ENCODE measurements around the gene GSTM5. TPM values are rescaled to one million over a fixed set of nuclear protein-coding genes. Genes with fewer than 3 reads are reported as not detected.
"Not testable (repeated sequence)": the region's sequence is repeated elsewhere in the genome, so short reads cannot be mapped to it uniquely, and the experiment has no call there.

Gene GSTM5
- total RNA-seq, 1 donor from 2014 or later = 0.17 TPM

- peaks cover 13% of the 10 kb centered on the region for H3K36me3 Mint-ChIP-seq
- TF ChIP-seq, protein P1, sequence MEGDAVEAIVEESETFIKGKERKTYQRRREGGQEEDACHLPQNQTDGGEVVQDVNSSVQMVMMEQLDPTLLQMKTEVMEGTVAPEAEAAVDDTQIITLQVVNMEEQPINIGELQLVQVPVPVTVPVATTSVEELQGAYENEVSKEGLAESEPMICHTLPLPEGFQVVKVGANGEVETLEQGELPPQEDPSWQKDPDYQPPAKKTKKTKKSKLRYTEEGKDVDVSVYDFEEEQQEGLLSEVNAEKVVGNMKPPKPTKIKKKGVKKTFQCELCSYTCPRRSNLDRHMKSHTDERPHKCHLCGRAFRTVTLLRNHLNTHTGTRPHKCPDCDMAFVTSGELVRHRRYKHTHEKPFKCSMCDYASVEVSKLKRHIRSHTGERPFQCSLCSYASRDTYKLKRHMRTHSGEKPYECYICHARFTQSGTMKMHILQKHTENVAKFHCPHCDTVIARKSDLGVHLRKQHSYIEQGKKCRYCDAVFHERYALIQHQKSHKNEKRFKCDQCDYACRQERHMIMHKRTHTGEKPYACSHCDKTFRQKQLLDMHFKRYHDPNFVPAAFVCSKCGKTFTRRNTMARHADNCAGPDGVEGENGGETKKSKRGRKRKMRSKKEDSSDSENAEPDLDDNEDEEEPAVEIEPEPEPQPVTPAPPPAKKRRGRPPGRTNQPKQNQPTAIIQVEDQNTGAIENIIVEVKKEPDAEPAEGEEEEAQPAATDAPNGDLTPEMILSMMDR (conservative IDR thresholded peaks at IDR 0.05) = no peak
- H3K9me3 Mint-ChIP-seq = peaks cover 29% of the 10 kb centered on the region
- no peak overlapping the region for H3K27ac Mint-ChIP-seq
- H3K27me3 Mint-ChIP-seq = peaks cover 3% of the 10 kb centered on the region
- no peak overlapping the region for H3K4me3 Mint-ChIP-seq
- H3K4me1 Mint-ChIP-seq (ENCODE audit: unreplicated experiment) = no peaks in the 10 kb centered on the region
- DNase-seq (ENCODE audit: extremely low spot score, unreplicated experiment) = no peak
Measured at GRCh38 chr1:109704173-109704572, 7.9 kb upstream of the GSTM5 start.

DNA sequence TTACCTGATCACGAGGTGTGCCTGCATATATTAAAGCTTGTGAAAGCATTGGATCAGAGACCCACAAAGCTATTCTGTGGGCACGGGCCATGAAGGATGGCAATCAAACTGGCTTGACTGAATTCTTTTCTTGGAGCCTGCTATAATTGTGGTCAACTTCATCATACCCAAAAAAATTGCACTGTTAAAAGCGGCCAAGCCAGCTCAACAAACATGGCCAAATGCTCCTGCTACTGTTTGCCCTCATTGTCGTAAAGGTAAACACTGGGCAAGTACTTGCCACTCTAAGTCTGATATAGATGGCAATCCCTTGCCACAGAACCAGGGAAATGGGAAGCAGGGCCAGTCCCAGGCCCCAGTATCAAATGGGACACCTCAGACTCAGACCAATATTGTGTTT lies 6.6 kb upstream of the GSTM5 start:
- TF ChIP-seq, protein P1 (conservative IDR thresholded peaks at IDR 0.05) = no peak
- Mint-ChIP-seq H3K27ac (no peak overlapping the region), H3K9me3 (peaks cover 33% of the 10 kb centered on the region), H3K4me1 (ENCODE audit: unreplicated experiment) (no peaks in the 10 kb centered on the region), H3K4me3 (no peak overlapping the region), H3K36me3 (peaks cover 13% of the 10 kb centered on the region), H3K27me3 (peaks cover 3% of the 10 kb centered on the region)
- DNase-seq (ENCODE audit: extremely low spot score, unreplicated experiment) = no peak

GRCh38 chr1:109708949-109709348 lies 3.1 kb upstream of the GSTM5 start:
- Mint-ChIP-seq H3K9me3 (peaks cover 27% of the 10 kb centered on the region), H3K36me3 (peaks cover 13% of the 10 kb centered on the region)
- H3K27me3 Mint-ChIP-seq; DNase-seq (ENCODE audit: extremely low spot score, unreplicated experiment); H3K27ac Mint-ChIP-seq; H3K4me3 Mint-ChIP-seq; H3K4me1 Mint-ChIP-seq (ENCODE audit: unreplicated experiment): not testable (repeated sequence)

DNA sequence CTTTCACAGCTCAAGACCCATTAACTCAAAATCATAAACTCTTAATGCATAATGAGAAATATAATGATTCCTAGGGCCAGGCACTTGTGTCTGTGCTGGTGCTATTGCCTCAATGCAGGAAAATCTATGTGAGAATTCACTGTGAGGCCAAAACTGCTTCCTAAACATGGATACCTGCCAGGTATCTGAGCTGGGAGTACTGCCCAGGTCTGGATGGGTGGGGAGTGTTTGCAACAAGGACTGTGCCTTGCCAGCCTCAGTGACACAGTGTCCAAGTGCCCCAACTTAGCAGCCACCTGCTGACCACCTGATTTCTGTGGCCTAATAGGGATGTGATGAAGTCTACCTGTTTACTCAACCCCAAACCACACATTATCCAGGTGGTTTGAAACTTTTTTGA lies 2.2 kb upstream of the GSTM5 start:
- not testable (repeated sequence) for H3K27ac Mint-ChIP-seq; H3K36me3 Mint-ChIP-seq; DNase-seq (ENCODE audit: extremely low spot score, unreplicated experiment); H3K27me3 Mint-ChIP-seq; H3K4me3 Mint-ChIP-seq; H3K4me1 Mint-ChIP-seq (ENCODE audit: unreplicated experiment)
- peaks cover 19% of the 10 kb centered on the region for H3K9me3 Mint-ChIP-seq

- no peak overlapping the region for H3K4me3 Mint-ChIP-seq
- H3K27me3 Mint-ChIP-seq = no peaks in the 10 kb centered on the region
- no peak for DNase-seq (ENCODE audit: extremely low spot score, unreplicated experiment)
- TF ChIP-seq, protein P1 (conservative IDR thresholded peaks at IDR 0.05) = no peak
- peaks cover 16% of the 10 kb centered on the region for H3K9me3 Mint-ChIP-seq
- H3K27ac Mint-ChIP-seq = no peak overlapping the region
- H3K4me1 Mint-ChIP-seq (ENCODE audit: unreplicated experiment) = peaks cover 1% of the 10 kb centered on the region
- H3K36me3 Mint-ChIP-seq = peaks cover 4% of the 10 kb centered on the region
Measured at GRCh38 chr1:109712321-109712864, 342 bp downstream of the GSTM5 start.

GRCh38 chr1:109713636-109714035 lies 1.6 kb downstream of the GSTM5 start:
- peaks cover 7% of the 10 kb centered on the region for H3K9me3 Mint-ChIP-seq
- H3K36me3 Mint-ChIP-seq = no peaks in the 10 kb centered on the region
- H3K27ac Mint-ChIP-seq = no peak overlapping the region
- TF ChIP-seq, protein P1 (conservative IDR thresholded peaks at IDR 0.05) = no peak
- H3K27me3 Mint-ChIP-seq = no peaks in the 10 kb centered on the region
- peaks cover 4% of the 10 kb centered on the region for H3K4me1 Mint-ChIP-seq (ENCODE audit: unreplicated experiment)
- H3K4me3 Mint-ChIP-seq = no peak overlapping the region
- DNase-seq (ENCODE audit: extremely low spot score, unreplicated experiment) = no peak

All from type B pancreatic cell (in vitro differentiated cells).